ENCODE data around the gene CLEC3B. TPM values are rescaled to one million over a fixed set of nuclear protein-coding genes. Genes with fewer than 3 reads are reported as not detected.
A peak's percentile ranks its signal among the peaks of the same experiment; 100 is the strongest.
"Not testable (repeated sequence)": the region's sequence is repeated elsewhere in the genome, so short reads cannot be mapped to it uniquely, and the experiment has no call there.

CLEC3B gene
- total RNA-seq, 1 donor from 2014 or later = not detected

GRCh38 chr3:45048244-45048643, 22.1 kb downstream of the CLEC3B start:
- no peak for FAIRE-seq
- Histone ChIP-seq H3K27me3 (ENCODE audit: control insufficient read depth, insufficient read depth, low read length) (peaks cover 2% of the 10 kb centered on the region), H3K36me3 (ENCODE audit: control insufficient read depth, insufficient read depth, low read length) (no peaks in the 10 kb centered on the region), H3K4me3 (ENCODE audit: low read depth, low read length) (no peak overlapping the region)
- TF ChIP-seq CTCF (IDR thresholded peaks at IDR 0.05; ENCODE audit: insufficient read depth, low read length, severe bottlenecking) = no peak
- no peak for DNase-seq (ENCODE audit: low read depth)

GRCh38 chr3:45049807-45050206, 23.7 kb downstream of the CLEC3B start:
- Histone ChIP-seq H3K4me3 (ENCODE audit: low read depth, low read length) (no peak overlapping the region), H3K27me3 (ENCODE audit: control insufficient read depth, insufficient read depth, low read length) (peaks cover 2% of the 10 kb centered on the region), H3K36me3 (ENCODE audit: control insufficient read depth, insufficient read depth, low read length) (no peaks in the 10 kb centered on the region)
- FAIRE-seq (no peak), DNase-seq (ENCODE audit: low read depth) (no peak)
- TF ChIP-seq CTCF (IDR thresholded peaks at IDR 0.05; ENCODE audit: insufficient read depth, low read length, severe bottlenecking) = no peak

DNA sequence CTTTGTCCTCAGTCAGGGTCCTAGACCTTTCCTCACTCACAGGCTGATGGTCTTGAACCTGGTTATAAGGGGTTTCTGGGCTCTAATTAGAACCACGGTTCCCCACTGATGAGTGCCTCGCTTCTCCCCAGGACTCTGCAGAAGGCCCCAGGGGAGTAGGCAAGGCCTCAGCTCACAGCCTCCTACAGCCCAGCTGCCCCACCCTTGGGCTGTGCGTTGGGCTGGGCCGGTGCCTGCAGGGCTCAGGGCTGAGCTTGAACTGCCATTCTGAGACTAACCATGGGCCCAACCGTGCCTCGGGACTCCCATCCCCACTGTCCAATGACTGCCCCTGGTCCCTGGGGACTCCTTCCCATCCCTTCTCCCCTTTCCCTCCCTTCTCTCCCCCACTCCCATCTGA, 25.6 kb downstream of the CLEC3B start:
- DNase-seq (ENCODE audit: low read depth) (no peak), FAIRE-seq (no peak)
- no peaks in the 10 kb centered on the region for H3K36me3 ChIP-seq (ENCODE audit: control insufficient read depth, insufficient read depth, low read length)
- H3K27me3 ChIP-seq (ENCODE audit: control insufficient read depth, insufficient read depth, low read length) = peaks cover 2% of the 10 kb centered on the region
- no peak overlapping the region for H3K4me3 ChIP-seq (ENCODE audit: low read depth, low read length)
- TF ChIP-seq CTCF (IDR thresholded peaks at IDR 0.05; ENCODE audit: insufficient read depth, low read length, severe bottlenecking) = no peak

DNA sequence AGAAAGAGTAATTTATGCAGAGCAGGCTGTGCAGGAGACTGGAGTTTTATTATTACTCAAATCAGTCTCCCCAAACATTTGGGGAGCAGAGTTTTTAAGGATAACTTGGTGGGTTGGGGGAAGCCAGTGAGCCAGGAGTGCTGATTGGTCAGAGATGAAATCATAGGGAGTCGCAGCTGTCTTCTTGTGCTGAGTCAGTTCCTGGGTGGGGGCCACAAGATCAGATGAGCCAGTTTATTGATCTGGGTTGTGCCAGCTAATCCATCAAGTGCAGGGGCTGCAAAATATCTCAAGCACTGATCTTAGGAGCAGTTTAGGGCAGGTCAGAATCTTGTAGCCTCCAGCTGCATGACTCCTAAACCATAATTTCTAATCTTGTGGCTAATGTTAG, 27.7 kb downstream of the CLEC3B start:
- H3K4me3 ChIP-seq (ENCODE audit: low read depth, low read length); H3K36me3 ChIP-seq (ENCODE audit: control insufficient read depth, insufficient read depth, low read length); FAIRE-seq; H3K27me3 ChIP-seq (ENCODE audit: control insufficient read depth, insufficient read depth, low read length); DNase-seq (ENCODE audit: low read depth): not testable (repeated sequence)

GRCh38 chr3:45054196-45054857, 28.2 kb downstream of the CLEC3B start:
- DNase-seq (ENCODE audit: low read depth) (peak; percentile 55), FAIRE-seq (no peak)
- Histone ChIP-seq H3K27me3 (ENCODE audit: control insufficient read depth, insufficient read depth, low read length) (no peaks in the 10 kb centered on the region), H3K36me3 (ENCODE audit: control insufficient read depth, insufficient read depth, low read length) (no peaks in the 10 kb centered on the region), H3K4me3 (ENCODE audit: low read depth, low read length) (no peak overlapping the region)
- TF ChIP-seq CTCF (IDR thresholded peaks at IDR 0.05; ENCODE audit: insufficient read depth, low read length, severe bottlenecking) = no peak

DNA sequence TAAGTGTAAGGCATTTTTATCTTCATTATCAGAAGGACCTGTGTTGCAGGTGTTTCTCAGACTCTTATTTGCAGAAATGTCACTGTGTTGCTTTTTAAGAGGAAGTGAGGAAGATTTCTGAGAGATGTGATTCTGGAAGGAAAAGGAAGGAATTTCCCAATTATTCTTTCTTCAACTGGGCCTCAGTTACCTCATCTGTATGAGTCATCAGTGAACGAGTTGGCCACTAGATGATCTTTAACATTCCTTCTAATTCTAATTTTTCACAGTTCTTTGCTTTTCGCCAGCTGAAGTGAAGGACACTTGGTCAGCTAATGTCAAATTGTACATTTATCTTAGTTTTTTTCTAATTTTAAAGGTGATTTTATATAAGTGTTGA, 28.9 kb downstream of the CLEC3B start:
- DNase-seq (ENCODE audit: low read depth) (peak; percentile 68), FAIRE-seq (no peak)
- no peak overlapping the region for H3K4me3 ChIP-seq (ENCODE audit: low read depth, low read length)
- H3K27me3 ChIP-seq (ENCODE audit: control insufficient read depth, insufficient read depth, low read length) = no peaks in the 10 kb centered on the region
- H3K36me3 ChIP-seq (ENCODE audit: control insufficient read depth, insufficient read depth, low read length) = no peaks in the 10 kb centered on the region
- no peak for TF ChIP-seq CTCF (IDR thresholded peaks at IDR 0.05; ENCODE audit: insufficient read depth, low read length, severe bottlenecking)
